T47D (cell line): ENCODE results near the gene SLC44A3.

Experiments
- DNase-seq, 2 experiments: peaks; one replicate each; pipeline versions ENCODE4 v3.0.0 to v3.0.0-alpha.2; 2011 to 2012; ENCODE audit warnings: low read depth in 1 of 2, low spot score in 1 of 2
- JUND ChIP-seq: IDR thresholded peaks from 2 replicates; pipeline ENCODE4 v1.6.1; 2012; ENCODE audit warnings: low read depth
- in situ Hi-C: cut with HindIII; loops from 2 replicates; pipeline ENCODE4 v1.10.0; 2016; ENCODE audit warnings: low sequenced_read_pairs, low pct_unique_long_range_greater_than_20kb

Gene SLC44A3

DNA sequence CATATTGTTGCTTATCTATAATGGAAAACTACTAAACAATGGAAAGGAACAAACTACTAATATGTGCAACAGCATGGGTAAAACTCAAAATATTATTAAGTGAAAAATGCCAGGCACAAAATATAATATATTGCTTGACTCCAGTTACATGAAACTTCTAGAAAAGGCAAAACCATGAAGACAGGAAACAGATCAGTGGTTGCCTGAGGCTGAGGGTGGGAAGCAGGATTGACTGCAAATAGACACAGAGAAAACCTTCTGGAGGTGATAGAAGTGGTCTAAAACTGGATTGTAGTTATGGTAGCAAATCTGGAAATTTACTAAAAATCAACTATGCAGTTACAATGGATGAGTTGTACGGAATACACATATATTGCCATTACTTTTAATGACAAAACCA is 29.5 kb upstream of the SLC44A3 start:
- no peak for TF ChIP-seq JUND
- no peak for DNase-seq
- in situ Hi-C loops = no loop called here

DNA sequence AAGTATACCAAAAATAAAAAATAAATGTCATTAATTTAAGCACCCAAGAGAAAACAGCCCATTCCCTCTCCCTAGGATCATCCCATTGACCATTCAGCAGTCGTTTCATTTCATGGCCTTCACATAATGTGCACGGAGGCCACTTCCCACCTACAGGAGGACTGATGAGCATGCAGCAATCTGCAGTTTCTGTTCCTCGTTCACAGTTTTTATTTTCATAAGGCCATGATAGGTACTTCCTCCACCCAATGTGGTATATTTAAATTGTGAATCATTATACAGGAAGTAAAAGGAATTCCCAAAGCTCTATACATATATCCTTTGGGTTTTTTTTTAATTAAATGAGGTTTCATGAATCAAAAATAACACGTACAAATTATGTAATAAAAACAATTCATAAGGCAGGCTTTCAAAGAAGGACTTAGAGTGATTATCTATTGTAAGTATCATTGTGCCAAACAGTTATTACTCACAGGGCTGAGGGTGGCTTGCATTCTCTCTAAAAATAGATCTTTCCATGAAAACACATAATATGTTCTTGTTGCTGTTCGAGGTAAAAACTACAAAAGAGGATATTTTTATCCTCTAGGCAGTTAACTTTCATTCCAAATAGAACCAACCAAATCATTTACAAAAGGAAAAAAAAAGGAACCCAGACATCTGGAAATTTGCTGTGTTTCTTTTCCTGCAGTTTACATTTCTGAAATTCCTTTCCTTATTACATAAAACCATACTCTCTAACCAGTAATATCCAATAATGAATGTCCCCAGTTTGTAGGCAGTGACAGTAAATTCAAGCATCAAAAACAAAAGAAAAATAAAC is 27.5 kb upstream of the SLC44A3 start:
- no peak for TF ChIP-seq JUND
- peak in 1 of 2 experiments; percentile 23 for DNase-seq
- in situ Hi-C loops = no loop called here

DNA sequence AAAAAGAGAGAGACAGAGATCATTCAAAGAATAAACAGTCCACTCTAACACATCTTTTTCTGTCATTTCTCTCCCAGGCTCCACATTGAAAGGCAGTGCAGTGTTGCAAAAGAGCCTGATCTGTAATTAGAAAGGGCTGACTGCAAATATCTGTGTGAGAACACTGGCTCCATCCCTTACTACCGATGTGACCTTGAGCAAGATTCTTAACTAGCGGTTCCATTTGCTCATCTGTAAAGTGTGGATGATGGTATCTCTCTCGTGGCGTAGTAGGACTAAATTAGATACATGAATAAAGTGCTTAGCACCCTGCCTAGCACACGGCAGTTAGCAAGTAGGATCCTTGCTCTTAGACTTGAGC is 26.9 kb upstream of the SLC44A3 start:
- no peak for DNase-seq
- in situ Hi-C loops = no loop called here
- no peak for TF ChIP-seq JUND

DNA sequence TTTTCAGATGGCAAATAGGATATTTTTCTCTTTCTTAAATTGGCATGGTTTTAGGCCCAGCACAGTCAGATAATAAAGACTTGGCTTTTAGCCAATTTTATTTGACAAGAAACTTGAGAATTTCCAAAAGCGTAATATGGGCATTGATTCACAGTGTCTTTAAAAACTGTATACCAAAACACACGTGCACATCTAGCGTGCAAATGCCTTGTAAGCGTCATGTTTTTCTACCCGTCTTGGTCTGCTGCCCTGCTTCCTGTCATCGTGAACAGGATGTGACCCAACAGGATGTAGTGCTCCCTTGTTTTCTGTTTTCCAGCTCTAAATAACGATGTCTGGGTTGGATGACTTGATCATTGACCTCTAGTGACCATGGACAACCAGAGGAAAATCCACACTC is 24.7 kb upstream of the SLC44A3 start:
- TF ChIP-seq JUND = no peak
- no peak for DNase-seq
- in situ Hi-C loops = no loop called here

DNA sequence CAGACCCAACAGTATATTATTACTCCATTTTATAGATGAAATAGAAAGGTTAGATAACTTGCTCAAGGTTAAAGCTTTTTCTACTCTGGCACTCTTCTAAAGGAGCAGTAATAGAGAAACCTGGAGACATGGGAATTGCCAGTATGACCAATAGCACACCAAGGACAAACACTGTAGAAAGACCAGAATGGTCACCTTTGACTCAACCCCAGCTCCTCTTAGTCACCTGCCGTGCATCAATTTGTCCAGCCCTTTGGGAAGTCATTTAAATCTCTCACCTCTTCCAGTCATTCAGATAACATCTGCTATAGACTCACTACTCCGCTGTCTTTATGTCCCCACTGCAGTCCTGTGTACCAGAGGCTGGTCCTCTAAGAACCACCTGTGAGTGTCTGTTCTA is 23.9 kb upstream of the SLC44A3 start:
- in situ Hi-C loops = no loop called here
- DNase-seq = no peak
- TF ChIP-seq JUND = no peak

DNA sequence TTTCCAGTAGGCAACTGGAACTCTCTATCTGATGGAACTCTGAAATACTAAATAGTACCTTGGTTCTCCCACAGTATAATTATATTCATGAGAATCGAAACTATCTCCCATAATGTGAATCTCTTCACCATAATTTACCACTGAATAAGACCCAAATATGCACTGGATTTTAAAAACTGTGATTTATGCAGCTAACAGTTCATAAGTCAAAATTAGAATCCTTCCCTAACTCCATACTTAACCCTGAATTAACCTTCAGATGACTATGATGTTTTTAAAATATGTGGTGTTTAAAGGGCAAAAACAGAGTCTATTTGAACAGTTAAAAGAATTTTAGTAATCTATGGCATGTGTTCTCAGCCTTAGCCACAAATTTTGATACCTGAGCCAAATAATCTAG is 22.9 kb upstream of the SLC44A3 start:
- no peak for DNase-seq
- no peak for TF ChIP-seq JUND
- in situ Hi-C loops = no loop called here

DNA sequence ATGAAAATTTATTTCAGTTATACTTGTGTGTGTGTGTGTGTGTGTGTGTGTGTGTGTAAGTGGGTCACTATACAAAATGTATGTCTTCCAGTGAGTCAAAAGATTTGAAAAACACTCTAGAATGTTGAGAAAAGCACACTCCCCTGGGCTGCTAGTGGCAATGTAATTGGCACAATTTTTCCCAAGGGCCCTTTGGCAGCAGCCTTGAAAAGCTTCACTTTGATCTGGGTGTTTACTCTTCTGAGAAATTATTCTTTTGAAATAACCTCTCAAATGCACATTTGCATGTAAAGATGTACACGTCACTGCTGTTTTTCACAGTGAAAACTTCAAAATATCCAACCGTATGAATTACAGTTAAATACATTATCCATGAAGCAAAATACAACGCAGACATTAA is 22.1 kb upstream of the SLC44A3 start:
- DNase-seq = no peak
- no peak for TF ChIP-seq JUND
- in situ Hi-C loops = no loop called here

DNA sequence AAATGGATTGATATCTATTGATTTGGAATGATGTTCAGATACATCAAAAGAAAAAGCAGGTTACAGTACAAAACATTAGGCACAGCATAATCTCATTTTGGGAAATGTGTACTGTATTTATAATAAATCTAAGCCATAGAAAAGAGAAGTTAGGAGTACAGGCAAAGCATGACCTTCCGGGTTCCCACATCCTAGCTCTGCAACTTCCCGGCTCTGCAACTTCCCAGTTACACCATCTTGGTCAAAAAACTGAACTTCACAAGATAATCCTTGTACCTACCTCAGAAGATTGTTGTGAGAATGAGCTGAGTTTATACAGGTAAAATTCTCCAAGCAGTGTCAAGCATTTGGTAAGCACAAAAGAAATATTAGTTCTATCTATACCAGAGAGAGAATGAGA is 21.7 kb upstream of the SLC44A3 start:
- in situ Hi-C loops = no loop called here
- no peak for TF ChIP-seq JUND
- DNase-seq = no peak

DNA sequence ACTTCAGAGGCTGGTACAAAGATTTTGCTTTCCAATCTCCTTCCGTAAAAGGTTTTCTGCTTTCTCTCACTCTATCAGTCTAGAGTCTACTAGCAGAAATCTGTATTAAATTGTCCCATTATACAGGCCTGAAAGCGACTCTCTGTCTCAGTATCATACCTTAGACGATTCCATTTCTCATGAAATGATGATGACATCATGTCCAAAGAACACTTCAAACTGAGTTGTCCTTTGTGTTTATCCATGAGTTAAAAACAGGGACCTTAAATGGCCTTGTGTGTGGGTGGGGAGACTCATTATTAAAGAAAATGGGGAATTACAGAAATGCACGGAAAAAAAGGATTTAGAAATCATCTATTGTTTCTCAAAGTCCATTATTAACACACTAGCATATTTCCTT is 21.0 kb upstream of the SLC44A3 start:
- in situ Hi-C loops = no loop called here
- DNase-seq = no peak
- TF ChIP-seq JUND = no peak

DNA sequence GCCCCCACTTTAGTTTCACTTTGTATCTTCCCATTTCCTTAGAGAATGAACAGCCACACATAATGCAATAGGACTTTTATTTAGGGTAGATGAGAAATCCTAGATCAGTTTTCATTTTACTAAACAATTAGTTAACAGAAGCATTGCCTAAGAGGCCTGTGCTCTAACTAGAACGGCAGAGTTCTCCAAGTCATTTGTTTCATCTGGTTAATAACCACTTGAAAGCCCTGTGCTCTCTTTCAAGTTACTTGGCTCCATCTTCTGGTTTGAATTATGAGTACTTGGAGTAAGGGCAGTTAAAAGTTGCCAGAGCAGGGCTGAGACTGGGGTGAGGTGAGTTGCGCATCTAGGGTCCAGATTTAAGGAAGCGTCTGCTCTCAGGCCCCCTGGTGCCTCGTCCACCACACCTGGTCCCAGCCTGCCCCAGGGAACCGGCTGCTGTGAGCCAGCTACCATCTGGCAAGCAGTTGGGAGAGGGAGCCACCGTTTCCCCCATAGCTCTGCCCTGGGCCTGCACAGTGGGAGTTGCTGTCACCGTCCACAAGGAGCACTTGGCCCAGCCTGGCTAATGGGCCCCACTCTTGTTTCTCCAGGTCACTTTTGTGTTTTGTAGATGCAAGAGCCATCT is 18.1 kb upstream of the SLC44A3 start:
- no peak for TF ChIP-seq JUND
- in situ Hi-C loops = no loop called here
- peak; percentile 18 to 73 for DNase-seq

DNA sequence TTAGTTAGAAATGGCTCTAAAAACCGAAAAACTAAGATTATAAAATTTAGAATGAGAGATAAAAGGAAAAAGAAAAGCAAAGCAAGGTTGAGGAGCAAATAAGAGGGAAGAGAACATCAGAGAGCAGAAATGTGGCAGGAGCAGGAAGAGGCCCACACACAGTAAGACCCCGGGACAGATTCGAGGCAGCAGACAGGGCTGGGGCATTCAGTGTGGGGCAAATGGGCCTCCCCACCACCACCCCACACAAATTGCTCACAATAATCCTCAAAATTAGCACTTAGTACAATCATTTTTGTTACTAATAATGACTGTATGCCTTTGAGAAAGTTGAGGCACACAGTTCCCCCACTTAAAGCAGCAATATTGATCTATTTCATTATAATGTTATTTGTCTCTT is 17.1 kb upstream of the SLC44A3 start:
- in situ Hi-C loops = no loop called here
- no peak for TF ChIP-seq JUND
- no peak for DNase-seq

DNA sequence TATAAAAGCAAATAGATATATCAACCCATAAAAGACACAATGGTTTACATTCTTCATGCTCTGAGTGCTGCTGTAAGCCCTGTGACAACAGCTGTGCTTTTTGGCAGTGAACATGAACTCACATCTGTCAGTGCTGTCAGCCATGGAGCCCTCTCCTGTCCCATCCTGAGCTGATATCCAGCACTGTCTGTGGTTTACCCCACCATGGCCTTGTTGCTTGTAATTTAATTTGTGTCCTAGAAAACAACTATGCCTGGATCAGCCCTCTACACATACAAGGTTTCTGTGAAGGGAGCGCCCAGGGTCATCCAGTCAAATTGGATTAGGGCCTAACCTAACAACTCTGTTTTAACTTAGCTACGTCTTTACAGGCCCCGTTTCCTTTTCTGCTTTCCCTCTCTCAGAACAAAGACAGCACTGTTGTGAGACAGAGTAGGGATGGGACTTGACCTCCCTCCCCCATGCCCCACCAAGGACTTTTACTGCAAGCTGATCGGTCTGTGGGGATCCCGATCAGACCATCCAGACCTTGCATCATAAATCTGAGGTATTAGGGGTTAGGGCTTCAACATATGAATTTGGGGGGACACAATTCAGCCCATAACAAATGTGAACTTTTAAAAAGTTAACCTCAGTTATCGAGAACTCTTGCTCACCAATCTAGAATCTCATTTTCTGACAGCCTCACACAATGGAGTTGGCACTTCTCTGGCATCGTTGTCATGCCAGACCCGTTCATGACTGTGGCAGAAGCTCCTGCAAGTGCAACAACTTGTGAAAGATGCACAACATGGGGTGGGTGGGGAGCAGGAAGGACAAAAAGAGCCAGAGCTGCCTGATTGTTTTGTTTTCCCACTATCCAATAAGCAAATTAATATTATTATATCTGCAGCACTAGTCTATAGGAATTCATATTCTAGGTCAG is 16.4 kb upstream of the SLC44A3 start:
- no peak for DNase-seq
- in situ Hi-C loops = no loop called here
- TF ChIP-seq JUND = no peak

DNA sequence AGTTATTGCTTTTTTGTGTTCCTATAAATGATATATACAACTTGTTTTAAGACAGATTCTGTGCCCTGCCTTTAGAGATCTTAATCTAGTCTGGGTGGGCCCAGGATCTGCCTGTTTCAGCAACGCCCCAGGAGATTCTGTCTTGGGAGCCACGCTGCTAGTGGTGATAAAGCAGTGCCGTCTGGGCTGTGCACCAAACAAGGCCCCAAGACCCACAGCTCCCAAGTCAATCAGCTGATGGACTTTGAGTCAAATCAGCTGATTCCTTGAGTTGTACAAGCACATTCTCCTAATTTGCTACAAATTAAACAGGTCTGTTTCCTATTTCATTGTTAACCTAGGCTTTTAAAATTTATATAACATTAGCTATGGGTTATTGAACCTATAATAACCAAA is 15.7 kb upstream of the SLC44A3 start:
- TF ChIP-seq JUND = no peak
- no peak for DNase-seq
- in situ Hi-C loops = no loop called here
